Uterus (tissue), 4 donors: ENCODE results near the gene ATG16L2. TPM values are rescaled to one million over a fixed set of nuclear protein-coding genes. Genes with fewer than 3 reads are reported as not detected.
"Not testable (repeated sequence)": the region's sequence is repeated elsewhere in the genome, so short reads cannot be mapped to it uniquely, and the experiment has no call there.

Source experiments
- DNase-seq, 2 donors: peaks; one replicate each; pipeline ENCODE4 v3.0.0-alpha.2; 2019 to 2020
- H3K27ac ChIP-seq, 2 donors: fragments of 200-600 bp; sonication (generic); 1 replicate in 1 of 2; 2 replicates in 1 of 2; pipeline ENCODE4 v1.5.1; 2016 to 2018
- H3K27me3 ChIP-seq, 2 donors: fragments of 200-600 bp; sonication (generic); one replicate each; pipeline ENCODE4 v1.5.1; 2018 to 2019; ENCODE audit warnings: control low read depth in 1 of 2
- H3K36me3 ChIP-seq, 2 donors: fragments of 200-600 bp; sonication (generic); one replicate each; pipeline ENCODE4 v1.5.1; 2019; ENCODE audit warnings: control low read depth in 1 of 2
- H3K4me1 ChIP-seq, 2 donors: fragments of 200-600 bp; sonication (generic); one replicate each; pipeline ENCODE4 v1.5.1; 2018 to 2019; ENCODE audit warnings: control low read depth in 1 of 2
- H3K4me3 ChIP-seq, 2 donors: fragments of 200-600 bp; sonication (generic); 1 replicate in 1 of 2; 2 replicates in 1 of 2; pipeline ENCODE4 v1.5.1; 2018 to 2019; ENCODE audit warnings: mild to moderate bottlenecking in 1 of 2
- H3K9me3 ChIP-seq, 2 donors: fragments of 200-600 bp; sonication (generic); one replicate each; pipeline ENCODE4 v1.5.1; 2019; ENCODE audit warnings: control low read depth in 1 of 2
- POLR2A ChIP-seq, 2 donors: fragments of 450-650 bp; IDR thresholded peaks; one replicate each; pipeline ENCODE4 v1.6.1; 2016; ENCODE audit warnings: antibody characterized with exemption in 2 of 2, mild to moderate bottlenecking in 1 of 2, moderate library complexity in 1 of 2
- intact Hi-C: fragments of 100-400 bp; cut with DNase I; formaldehyde crosslinking; loops from one replicate; pipeline ENCODE4 v1.15.1; 2023; ENCODE audit warnings: low total_unique reads
- total RNA-seq, 4 donors: library from RNA; depleted of rRNA in 3 of 4; stranded (reverse); fragments of >200 nt in 3 of 4; gene quantifications; one replicate each; pipeline versions ENCODE4 v1.1.0 to v1.2.4, GENCODE V29; 2014 to 2023
- TF ChIP-seq, protein P1 (sequence below), 4 experiments: fragments of 200-600 bp in 2 of 4; fragments of 450-650 bp in 2 of 4; sonication (generic) in 2 of 4; IDR thresholded peaks; one replicate each; pipeline ENCODE4 v1.5.1; 2016 to 2019; ENCODE audit warnings: antibody characterized with exemption in 4 of 4, mild to moderate bottlenecking in 2 of 4, moderate library complexity in 1 of 4
- donor health status: DM: yes; HTN: yes; CAD: no.

Gene ATG16L2
- total RNA-seq, 4 donors from 2014 or later: 20.7 to 57.6 (median 32.3) TPM

DNA sequence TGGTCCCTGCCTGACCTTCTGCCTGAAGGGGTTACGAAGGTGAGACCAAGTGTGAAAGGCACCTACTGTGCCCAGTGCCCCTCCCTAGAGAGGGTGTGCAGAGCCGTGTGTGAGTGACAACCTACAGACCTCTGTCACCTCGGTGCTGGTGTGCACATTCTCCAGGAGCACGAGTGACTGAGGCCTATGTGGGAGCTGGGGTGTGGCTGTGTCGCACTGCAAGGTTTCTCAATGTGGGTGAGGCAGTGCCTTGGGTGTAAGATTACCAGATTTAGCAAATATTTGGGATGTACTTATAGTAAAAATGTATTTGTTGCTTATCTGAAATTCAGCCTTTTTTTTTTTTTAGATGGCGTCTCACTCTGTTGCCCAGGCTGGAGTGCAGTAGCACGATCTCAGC lies 26.0 kb upstream of the ATG16L2 start:
- Histone ChIP-seq H3K27ac (no peak overlapping the region), H3K4me1 (peaks cover 7 to 8% of the 10 kb centered on the region in 2 donors), H3K27me3 (no peaks in the 10 kb centered on the region), H3K9me3 (no peaks in the 10 kb centered on the region), H3K4me3 (no peak overlapping the region), H3K36me3 (no peaks in the 10 kb centered on the region)
- DNase-seq: no peak
- TF ChIP-seq, protein P1, sequence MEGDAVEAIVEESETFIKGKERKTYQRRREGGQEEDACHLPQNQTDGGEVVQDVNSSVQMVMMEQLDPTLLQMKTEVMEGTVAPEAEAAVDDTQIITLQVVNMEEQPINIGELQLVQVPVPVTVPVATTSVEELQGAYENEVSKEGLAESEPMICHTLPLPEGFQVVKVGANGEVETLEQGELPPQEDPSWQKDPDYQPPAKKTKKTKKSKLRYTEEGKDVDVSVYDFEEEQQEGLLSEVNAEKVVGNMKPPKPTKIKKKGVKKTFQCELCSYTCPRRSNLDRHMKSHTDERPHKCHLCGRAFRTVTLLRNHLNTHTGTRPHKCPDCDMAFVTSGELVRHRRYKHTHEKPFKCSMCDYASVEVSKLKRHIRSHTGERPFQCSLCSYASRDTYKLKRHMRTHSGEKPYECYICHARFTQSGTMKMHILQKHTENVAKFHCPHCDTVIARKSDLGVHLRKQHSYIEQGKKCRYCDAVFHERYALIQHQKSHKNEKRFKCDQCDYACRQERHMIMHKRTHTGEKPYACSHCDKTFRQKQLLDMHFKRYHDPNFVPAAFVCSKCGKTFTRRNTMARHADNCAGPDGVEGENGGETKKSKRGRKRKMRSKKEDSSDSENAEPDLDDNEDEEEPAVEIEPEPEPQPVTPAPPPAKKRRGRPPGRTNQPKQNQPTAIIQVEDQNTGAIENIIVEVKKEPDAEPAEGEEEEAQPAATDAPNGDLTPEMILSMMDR (IDR thresholded peaks at IDR 0.05): no peak
- TF ChIP-seq POLR2A (IDR thresholded peaks at IDR 0.05): no peak
- intact Hi-C loops: loop anchor here (5.0 kb wide), 1 partner anchor 66 kb away; no protein-coding TSS in a partner anchor

DNA sequence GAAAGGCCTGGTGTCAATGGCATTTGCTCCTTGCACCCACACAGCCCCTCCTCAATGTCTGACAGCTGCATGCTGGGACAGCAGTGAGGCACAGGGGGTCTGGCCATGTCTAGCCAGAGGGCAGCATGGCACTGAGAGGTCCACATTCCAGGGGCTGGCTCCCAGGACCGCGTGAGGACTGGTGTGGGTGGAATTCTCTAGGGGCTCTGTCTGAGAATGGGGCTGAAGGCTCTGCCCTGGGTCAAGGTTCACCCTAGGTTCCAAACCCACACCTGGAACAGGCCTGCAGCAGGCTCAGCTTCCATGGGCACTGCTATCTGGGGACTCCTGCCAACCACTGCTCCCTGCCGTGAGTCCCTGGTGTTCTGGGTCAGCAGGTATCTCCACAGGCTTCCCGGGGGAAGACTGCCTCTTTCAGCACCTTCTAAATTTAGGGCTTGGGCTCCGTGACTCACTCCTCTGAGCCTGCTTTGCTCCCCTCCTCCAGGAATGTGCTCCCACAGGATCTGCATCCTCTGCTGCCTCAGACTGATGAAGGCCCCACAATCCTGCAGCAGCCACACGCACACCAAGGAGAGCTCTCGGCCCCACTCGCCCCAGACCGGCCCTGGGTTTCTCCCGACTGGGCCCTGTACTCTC lies 24.6 kb upstream of the ATG16L2 start:
- Histone ChIP-seq H3K36me3 (no peaks in the 10 kb centered on the region), H3K9me3 (no peaks in the 10 kb centered on the region), H3K27me3 (no peaks in the 10 kb centered on the region), H3K27ac (peak overlapping the region; percentile 55 to 78), H3K4me1 (peaks cover 8 to 9% of the 10 kb centered on the region in 2 donors), H3K4me3 (no peak overlapping the region)
- intact Hi-C loops: loop anchor here (5.0 kb wide), 1 partner anchor 67 kb away; no protein-coding TSS in a partner anchor
- no peak for TF ChIP-seq POLR2A (IDR thresholded peaks at IDR 0.05)
- TF ChIP-seq, protein P1 (IDR thresholded peaks at IDR 0.05): no peak
- DNase-seq: peak in 1 of 2 donors; percentile 70

DNA sequence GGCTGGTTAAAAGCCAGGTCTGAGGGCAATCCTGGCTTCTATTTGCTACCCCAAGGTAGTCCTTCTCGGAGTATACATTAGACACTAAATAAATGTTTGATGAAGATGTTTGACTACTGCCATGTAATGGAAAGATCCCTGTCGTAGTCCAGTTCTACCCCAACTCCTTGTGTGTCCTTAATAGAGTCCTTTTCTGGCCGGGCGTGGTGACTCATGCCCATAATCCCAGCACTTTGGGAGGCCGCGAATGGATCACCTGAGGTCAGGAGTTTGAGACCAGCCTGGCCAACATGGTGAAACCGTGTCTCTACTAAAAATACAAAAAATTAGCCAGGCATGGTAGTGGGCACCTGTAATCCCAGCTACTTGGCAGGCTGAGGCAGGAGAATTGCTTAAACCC lies 23.0 kb upstream of the ATG16L2 start:
- H3K36me3 ChIP-seq, intact Hi-C loops, H3K9me3 ChIP-seq, H3K27me3 ChIP-seq, H3K4me1 ChIP-seq, DNase-seq, H3K4me3 ChIP-seq: not testable (repeated sequence)
- peak overlapping the region in 1 of 2 donors; percentile 78 for H3K27ac ChIP-seq

DNA sequence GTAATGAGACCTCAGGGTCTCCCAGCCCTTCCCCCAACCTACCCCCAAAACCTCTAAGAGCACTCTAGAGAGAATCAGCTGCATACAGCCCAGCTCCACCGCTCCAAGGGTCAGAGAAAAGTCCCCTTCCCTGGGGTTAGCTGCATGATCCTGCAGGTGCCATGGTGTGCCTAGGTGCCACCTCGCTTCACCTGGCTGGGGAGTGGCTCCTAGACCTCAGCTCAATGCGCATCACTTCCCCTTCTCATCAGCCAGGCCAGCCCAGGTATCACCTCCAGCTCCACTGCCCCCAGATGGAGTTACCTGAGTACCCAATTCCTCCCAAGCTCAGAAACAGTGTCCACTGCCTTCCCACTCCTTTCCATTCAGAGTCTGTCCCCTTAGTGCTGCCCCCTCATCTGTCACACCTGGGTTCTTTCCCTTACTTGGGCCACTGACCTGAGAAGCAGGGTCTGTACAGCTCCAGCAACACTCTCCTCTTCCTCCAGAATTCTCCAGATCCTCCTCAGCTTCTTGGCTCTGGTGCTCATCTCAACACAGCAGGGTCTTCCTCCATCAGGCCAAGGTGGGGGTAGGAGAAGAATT lies 21.7 kb upstream of the ATG16L2 start:
- H3K4me3 ChIP-seq: peak overlapping the region in 1 of 2 donors; percentile 2
- intact Hi-C loops: no loop called here
- H3K36me3 ChIP-seq: no peaks in the 10 kb centered on the region
- H3K4me1 ChIP-seq: peaks cover 8 to 9% of the 10 kb centered on the region in 2 donors
- H3K27ac ChIP-seq: peak overlapping the region; percentile 95 to 100
- DNase-seq: no peak
- H3K9me3 ChIP-seq: no peaks in the 10 kb centered on the region
- no peaks in the 10 kb centered on the region for H3K27me3 ChIP-seq
- no peak for TF ChIP-seq POLR2A (IDR thresholded peaks at IDR 0.05)
- TF ChIP-seq, protein P1 (IDR thresholded peaks at IDR 0.05): no peak

DNA sequence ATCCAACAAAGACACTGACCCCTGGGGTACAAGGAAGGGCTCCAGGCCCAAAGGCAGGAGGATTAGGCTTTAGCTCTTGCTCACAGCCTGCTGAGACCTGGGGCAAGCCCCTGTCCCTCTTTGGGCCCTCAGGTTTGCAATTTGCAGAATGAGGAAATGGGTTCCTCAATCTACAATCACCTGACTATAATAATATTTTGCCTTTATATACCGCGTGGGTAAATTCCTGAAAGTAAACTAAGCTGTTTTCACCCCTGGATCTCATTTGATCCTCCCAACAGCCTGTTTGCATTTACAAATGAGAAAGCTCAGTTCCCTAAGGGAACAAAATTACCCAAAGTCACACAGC lies 21.2 kb upstream of the ATG16L2 start:
- Histone ChIP-seq H3K9me3 (no peaks in the 10 kb centered on the region), H3K27ac (peak overlapping the region; percentile 95 to 100), H3K36me3 (no peaks in the 10 kb centered on the region), H3K4me3 (peak overlapping the region; percentile 61 to 62), H3K4me1 (peaks cover 8 to 9% of the 10 kb centered on the region in 2 donors), H3K27me3 (no peaks in the 10 kb centered on the region)
- TF ChIP-seq, protein P1 (IDR thresholded peaks at IDR 0.05): no peak
- intact Hi-C loops: no loop called here
- no peak for DNase-seq
